PC-9 (cell line): ENCODE measurements around the gene RS1.
A peak's percentile ranks its signal among the peaks of the same experiment; 100 is the strongest.

ENCODE experiments used
- EZH2 ChIP-seq: fragments of 200-600 bp; sonication (generic); IDR thresholded peaks from 2 replicates; pipeline ENCODE4 v1.8.0; 2017; ENCODE audit warnings: antibody characterized with exemption, low read depth
- TF ChIP-seq, protein P1 (sequence below): fragments of 200-600 bp; sonication (generic); conservative IDR thresholded peaks from 2 replicates; pipeline ENCODE4 v1.6.1; 2017; ENCODE audit warnings: mixed run types, antibody characterized with exemption, mild to moderate bottlenecking, moderate library complexity

DNA sequence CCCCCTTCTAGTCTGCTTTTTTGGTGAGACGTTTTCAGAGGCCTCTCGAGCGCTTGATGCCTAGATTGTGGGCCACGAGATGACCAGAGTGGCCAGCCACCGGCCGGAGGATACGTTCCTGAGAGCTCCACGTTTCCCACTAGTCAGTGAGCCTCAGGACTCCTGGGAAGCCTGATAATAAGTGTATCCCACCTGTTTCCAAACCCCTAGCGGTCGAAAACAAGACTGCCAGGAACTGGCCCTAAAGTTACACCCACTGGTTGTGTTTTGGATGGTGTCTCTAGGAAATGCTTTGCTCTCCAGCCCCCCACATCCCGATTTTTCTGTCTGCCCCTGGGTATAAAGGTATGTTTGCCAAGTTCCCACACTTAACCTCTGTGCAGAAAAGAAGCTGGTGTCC is 4.6 kb upstream of the RS1 start:
- TF ChIP-seq, protein P1, sequence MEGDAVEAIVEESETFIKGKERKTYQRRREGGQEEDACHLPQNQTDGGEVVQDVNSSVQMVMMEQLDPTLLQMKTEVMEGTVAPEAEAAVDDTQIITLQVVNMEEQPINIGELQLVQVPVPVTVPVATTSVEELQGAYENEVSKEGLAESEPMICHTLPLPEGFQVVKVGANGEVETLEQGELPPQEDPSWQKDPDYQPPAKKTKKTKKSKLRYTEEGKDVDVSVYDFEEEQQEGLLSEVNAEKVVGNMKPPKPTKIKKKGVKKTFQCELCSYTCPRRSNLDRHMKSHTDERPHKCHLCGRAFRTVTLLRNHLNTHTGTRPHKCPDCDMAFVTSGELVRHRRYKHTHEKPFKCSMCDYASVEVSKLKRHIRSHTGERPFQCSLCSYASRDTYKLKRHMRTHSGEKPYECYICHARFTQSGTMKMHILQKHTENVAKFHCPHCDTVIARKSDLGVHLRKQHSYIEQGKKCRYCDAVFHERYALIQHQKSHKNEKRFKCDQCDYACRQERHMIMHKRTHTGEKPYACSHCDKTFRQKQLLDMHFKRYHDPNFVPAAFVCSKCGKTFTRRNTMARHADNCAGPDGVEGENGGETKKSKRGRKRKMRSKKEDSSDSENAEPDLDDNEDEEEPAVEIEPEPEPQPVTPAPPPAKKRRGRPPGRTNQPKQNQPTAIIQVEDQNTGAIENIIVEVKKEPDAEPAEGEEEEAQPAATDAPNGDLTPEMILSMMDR: 0 out of 2 replicates have a peak, but pooled peaks have one; percentile 20
- no peak for TF ChIP-seq EZH2
